B cell (primary cell): ENCODE measurements around the gene CFAP52. TPM values are rescaled to one million over a fixed set of nuclear protein-coding genes. Genes with fewer than 3 reads are reported as not detected.

Experiments used
- ATAC-seq: fragments of 200-7000 bp; cut with Tn5 transposase; one replicate; pipeline ENCODE4 v1.10.0; 2021; ENCODE audit warnings: low read depth, mild to moderate bottlenecking, moderate number of reproducible peaks, moderate library complexity
- CTCF ChIA-PET: fragments of 350-600 bp; sonication (Branson Sonifier 250); formaldehyde crosslinking; loops from one replicate; lab custom pipeline; 2021; ENCODE audit warnings: antibody characterized with exemption, inconsistent platforms; lab: Charles Lee
- POLR2A ChIA-PET: fragments of 350-600 bp; sonication (Branson Sonifier 250); formaldehyde crosslinking; loops from one replicate; lab custom pipeline; 2021; ENCODE audit warnings: antibody characterized with exemption; lab: Charles Lee
- DNase-seq: peaks from one replicate; pipeline ENCODE4 v3.0.0; 2013
- H2AFZ ChIP-seq: 2 replicates; pipeline ENCODE4 v1.6.1; 2012; ENCODE audit warnings: mild to moderate bottlenecking, low read depth, low read length; ENCODE audit not compliant: insufficient read depth, poor library complexity, severe bottlenecking
- H3K27ac ChIP-seq, 2 donors: 1 replicate in 1 of 2; 2 replicates in 1 of 2; pipeline ENCODE4 v1.5.1; 2012 to 2013; ENCODE audit warnings: low read length in 2 of 2, mild to moderate bottlenecking in 2 of 2, moderate library complexity in 1 of 2
- H3K27me3 ChIP-seq, 4 experiments: fragments of 200-600 bp in 1 of 4; sonication (generic) in 1 of 4; replicated peaks in 1 of 4; 1 replicate in 2 of 4; 2 replicates in 2 of 4; pipeline versions ENCODE4 v1.6.1 to v1.7.0; 2013 to 2016; ENCODE audit warnings: low read length in 3 of 4, mild to moderate bottlenecking in 2 of 4, mixed read lengths in 1 of 4, moderate library complexity in 1 of 4; ENCODE audit not compliant: insufficient read depth in 4 of 4, control insufficient read depth in 3 of 4; ENCODE audit errors: control extremely low read depth in 1 of 4
- H3K36me3 ChIP-seq, 2 experiments: replicated peaks in 1 of 2; 1 replicate in 1 of 2; 2 replicates in 1 of 2; pipeline versions ENCODE4 v1.6.1 to v1.7.1; 2013; ENCODE audit warnings: low read length in 1 of 2; ENCODE audit not compliant: insufficient read depth in 2 of 2, control insufficient read depth in 1 of 2; ENCODE audit errors: control extremely low read depth in 1 of 2, extremely low read depth in 1 of 2
- H3K4me1 ChIP-seq, 2 donors: fragments of 200-600 bp in 1 of 2; sonication (generic) in 1 of 2; 1 replicate in 1 of 2; 2 replicates in 1 of 2; pipeline versions ENCODE4 v1.5.1 to v1.6.1; 2013 to 2017; ENCODE audit warnings: low read length in 2 of 2; ENCODE audit not compliant: control insufficient read depth in 2 of 2, insufficient read depth in 2 of 2
- H3K4me2 ChIP-seq: replicated peaks from 2 replicates; pipeline ENCODE3; 2012; ENCODE audit warnings: mild to moderate bottlenecking, low read depth, low read length; ENCODE audit not compliant: poor library complexity, severe bottlenecking
- H3K4me3 ChIP-seq, 5 experiments: fragments of 200-600 bp in 1 of 5; sonication (generic) in 1 of 5; 1 replicate in 3 of 5; 2 replicates in 2 of 5; pipeline versions ENCODE4 v1.5.1 to v1.7.0; 2011 to 2016; ENCODE audit warnings: low read length in 4 of 5, mild to moderate bottlenecking in 4 of 5, low read depth in 2 of 5, control low read depth in 1 of 5, moderate library complexity in 1 of 5; ENCODE audit not compliant: insufficient read depth in 1 of 5; ENCODE audit errors: control extremely low read depth in 1 of 5, extremely low read depth in 1 of 5
- H3K79me2 ChIP-seq: fragments of 200-600 bp; sonication (generic); one replicate; pipeline ENCODE4 v1.6.0; 2016; ENCODE audit warnings: low read length; ENCODE audit not compliant: control insufficient read depth, insufficient read depth
- H3K9ac ChIP-seq: fragments of 200-600 bp; sonication (generic); 2 replicates; pipeline ENCODE4 v1.6.1; 2017; ENCODE audit warnings: mild to moderate bottlenecking, low read length, moderate library complexity
- H3K9me3 ChIP-seq, 3 donors: one replicate each; pipeline versions ENCODE4 v1.6.1 to v1.7.1; 2013; ENCODE audit warnings: low read length in 2 of 3; ENCODE audit not compliant: control insufficient read depth in 2 of 3, insufficient read depth in 1 of 3; ENCODE audit errors: control extremely low read depth in 1 of 3
- H4K20me1 ChIP-seq: 2 replicates; pipeline ENCODE4 v1.6.0; 2012; ENCODE audit warnings: mild to moderate bottlenecking, low read length; ENCODE audit not compliant: insufficient read depth, control insufficient read depth, poor library complexity, severe bottlenecking
- H3K27ac Mint-ChIP-seq: one replicate; pipeline ENCODE4 v1.8.0; 2021; ENCODE audit warnings: mixed read lengths
- H3K27me3 Mint-ChIP-seq: one replicate; pipeline ENCODE4 v1.8.0; 2021; ENCODE audit warnings: mixed read lengths
- H3K4me1 Mint-ChIP-seq: one replicate; pipeline ENCODE4 v1.8.0; 2021; ENCODE audit warnings: mixed read lengths
- H3K4me3 Mint-ChIP-seq: one replicate; pipeline ENCODE4 v1.8.0; 2021; ENCODE audit warnings: mixed read lengths
- H3K9me3 Mint-ChIP-seq: one replicate; pipeline ENCODE4 v1.8.0; 2022; ENCODE audit warnings: mixed read lengths; ENCODE audit not compliant: insufficient read depth
- EZH2 ChIP-seq: IDR thresholded peaks from 2 replicates; pipeline ENCODE4 v1.6.1; 2012; ENCODE audit warnings: borderline replicate concordance, low read depth, mild to moderate bottlenecking, moderate library complexity, low read length; ENCODE audit not compliant: insufficient read depth, poor library complexity, severe bottlenecking
- WGBS: methylation state at CpG from one replicate; pipeline ENCODE4 v1.1.5; 2013; ENCODE audit warnings: missing lambda C conversion rate; ENCODE audit not compliant: insufficient coverage; 5-methylcytosine and 5-hydroxymethylcytosine counted together
- intact Hi-C: fragments of 100-400 bp; cut with micrococcal nuclease; formaldehyde crosslinking; loops from one replicate; pipeline ENCODE4 v1.10.0; 2022
- polyA plus RNA-seq: library from polyadenylated mRNA; depleted of rRNA; stranded (reverse); fragments of >200 nt; gene quantifications from 2 replicates; pipeline ENCODE4 v1.2.3, GENCODE V29; 2012
- total RNA-seq, 2 donors: library from RNA; stranded (reverse); fragments of 120-200 nt in 1 of 2; gene quantifications; 1 replicate in 1 of 2; 2 replicates in 1 of 2; pipeline versions ENCODE4 v1.2.3 to v1.2.4, GENCODE V29; 2013 to 2022
- TF ChIP-seq, protein P1 (sequence below): fragments of 200-600 bp; IDR thresholded peaks from one replicate; pipeline ENCODE4 v1.8.0; 2022; ENCODE audit warnings: antibody characterized with exemption, mild to moderate bottlenecking

CFAP52 gene
- total and polyA plus RNA-seq, 2 donors (not counting 1 experiment from before 2014, with no cell fraction given), result not detected

DNA sequence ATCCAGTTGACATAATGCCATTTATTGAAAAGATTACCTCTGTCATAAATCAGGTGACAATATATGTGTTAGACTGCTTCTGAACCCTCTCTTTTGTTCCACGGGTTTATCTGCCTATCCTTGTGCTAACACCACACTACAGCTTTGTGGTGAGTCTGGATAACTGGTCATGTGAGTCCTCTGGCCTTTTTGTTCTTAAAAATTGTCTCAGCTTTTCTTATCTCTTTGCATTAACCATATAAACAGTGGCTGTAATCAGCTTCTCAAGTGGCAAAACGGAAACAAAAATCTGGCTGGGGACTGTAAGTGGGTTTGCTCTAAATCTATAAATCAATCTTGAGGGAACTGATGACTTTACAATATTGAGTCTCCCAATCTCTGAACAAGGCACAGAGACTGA, 45.4 kb upstream of the CFAP52 start:
- POLR2A ChIA-PET, result no interaction called here
- Histone ChIP-seq H4K20me1 (no peaks in the 10 kb centered on the region), H3K4me1 (no peaks in the 10 kb centered on the region)

DNA sequence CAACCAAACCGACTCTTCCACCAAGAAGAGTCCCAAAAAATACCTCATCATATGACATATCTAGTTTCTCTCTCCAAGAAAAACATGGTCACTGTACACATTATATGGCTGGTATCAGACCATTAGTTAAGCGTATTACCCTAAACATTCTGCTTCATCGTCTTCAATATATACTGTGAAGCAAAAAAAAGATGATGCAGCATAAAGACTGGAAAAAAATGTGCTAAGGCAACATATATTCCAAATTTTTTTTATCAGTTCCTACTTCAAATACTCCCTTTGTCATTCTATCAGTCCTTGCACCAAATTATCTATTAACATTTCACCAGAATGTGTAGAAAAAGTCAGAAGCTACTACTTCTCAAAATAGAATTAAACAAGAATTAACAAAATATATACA, 43.7 kb upstream of the CFAP52 start:
- H3K27ac ChIP-seq, result no peak overlapping the region
- no peaks in the 10 kb centered on the region for H3K9me3 Mint-ChIP-seq
- H4K20me1 ChIP-seq, result no peaks in the 10 kb centered on the region
- no peak overlapping the region for H2AFZ ChIP-seq
- WGBS, result 100% methylated on average over 1 of the region's 3 CpGs
- no peak overlapping the region for H3K9ac ChIP-seq
- H3K4me1 ChIP-seq, result no peaks in the 10 kb centered on the region
- no peak overlapping the region for H3K27ac Mint-ChIP-seq
- H3K27me3 ChIP-seq, result no peaks in the 10 kb centered on the region
- H3K4me3 ChIP-seq, result no peak overlapping the region
- intact Hi-C loops, result no loop called here
- CTCF ChIA-PET, result no interaction called here
- no peaks in the 10 kb centered on the region for H3K9me3 ChIP-seq
- TF ChIP-seq, protein P1, sequence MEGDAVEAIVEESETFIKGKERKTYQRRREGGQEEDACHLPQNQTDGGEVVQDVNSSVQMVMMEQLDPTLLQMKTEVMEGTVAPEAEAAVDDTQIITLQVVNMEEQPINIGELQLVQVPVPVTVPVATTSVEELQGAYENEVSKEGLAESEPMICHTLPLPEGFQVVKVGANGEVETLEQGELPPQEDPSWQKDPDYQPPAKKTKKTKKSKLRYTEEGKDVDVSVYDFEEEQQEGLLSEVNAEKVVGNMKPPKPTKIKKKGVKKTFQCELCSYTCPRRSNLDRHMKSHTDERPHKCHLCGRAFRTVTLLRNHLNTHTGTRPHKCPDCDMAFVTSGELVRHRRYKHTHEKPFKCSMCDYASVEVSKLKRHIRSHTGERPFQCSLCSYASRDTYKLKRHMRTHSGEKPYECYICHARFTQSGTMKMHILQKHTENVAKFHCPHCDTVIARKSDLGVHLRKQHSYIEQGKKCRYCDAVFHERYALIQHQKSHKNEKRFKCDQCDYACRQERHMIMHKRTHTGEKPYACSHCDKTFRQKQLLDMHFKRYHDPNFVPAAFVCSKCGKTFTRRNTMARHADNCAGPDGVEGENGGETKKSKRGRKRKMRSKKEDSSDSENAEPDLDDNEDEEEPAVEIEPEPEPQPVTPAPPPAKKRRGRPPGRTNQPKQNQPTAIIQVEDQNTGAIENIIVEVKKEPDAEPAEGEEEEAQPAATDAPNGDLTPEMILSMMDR, result no peak
- no peak for TF ChIP-seq EZH2
- ATAC-seq (no peak), DNase-seq (no peak)
- no peak overlapping the region for H3K4me3 Mint-ChIP-seq
- H3K36me3 ChIP-seq, result peaks cover 0 to 2% of the 10 kb centered on the region in 2 experiments
- H3K4me2 ChIP-seq, result no peak overlapping the region
- H3K4me1 Mint-ChIP-seq, result no peaks in the 10 kb centered on the region
- POLR2A ChIA-PET, result no interaction called here
- no peaks in the 10 kb centered on the region for H3K27me3 Mint-ChIP-seq
- no peaks in the 10 kb centered on the region for H3K79me2 ChIP-seq

More for the DNA sequence above, 45.4 kb upstream of the CFAP52 start:
- no peak overlapping the region for H3K4me3 Mint-ChIP-seq
- Histone ChIP-seq H3K79me2 (no peaks in the 10 kb centered on the region), H3K4me2 (no peak overlapping the region), H3K27ac (no peak overlapping the region), H3K9me3 (no peaks in the 10 kb centered on the region), H3K27me3 (no peaks in the 10 kb centered on the region), H2AFZ (no peak overlapping the region), H3K4me3 (no peak overlapping the region), H3K9ac (no peak overlapping the region), H3K36me3 (peaks cover 0 to 2% of the 10 kb centered on the region in 2 experiments)
- CTCF ChIA-PET, result interaction anchor here (1.0 kb wide), 1 partner anchor 9 kb away, joined by 4 read pairs; no protein-coding TSS in a partner anchor
- ATAC-seq (no peak), DNase-seq (no peak)
- no CpG with 5 or more reads among the region's 2 CpGs for WGBS
- no peaks in the 10 kb centered on the region for H3K9me3 Mint-ChIP-seq
- no peak for TF ChIP-seq EZH2
- TF ChIP-seq, protein P1, result no peak
- H3K27ac Mint-ChIP-seq, result no peak overlapping the region
- H3K4me1 Mint-ChIP-seq, result no peaks in the 10 kb centered on the region
- no peaks in the 10 kb centered on the region for H3K27me3 Mint-ChIP-seq
- intact Hi-C loops, result no loop called here
